Muscle layer of duodenum (tissue), 2 donors: Measurements from ENCODE around the gene FARS2.

ENCODE experiments used
- H3K27ac ChIP-seq: one replicate; pipeline ENCODE4 v1.7.0; 2013; ENCODE audit warnings: mild to moderate bottlenecking, low read length
- H3K27me3 ChIP-seq: one replicate; pipeline ENCODE4 v1.7.0; 2013; ENCODE audit warnings: low read depth, mild to moderate bottlenecking, control low read depth, low read length
- H3K36me3 ChIP-seq, 2 donors: one replicate each; pipeline ENCODE4 v1.7.0; 2013; ENCODE audit warnings: low read length in 2 of 2, control low read depth in 1 of 2, mild to moderate bottlenecking in 1 of 2; ENCODE audit not compliant: insufficient read depth in 2 of 2, control insufficient read depth in 1 of 2
- H3K4me1 ChIP-seq, 2 donors: one replicate each; pipeline ENCODE4 v1.7.0; 2013; ENCODE audit warnings: low read length in 2 of 2, mild to moderate bottlenecking in 2 of 2, control low read depth in 1 of 2, moderate library complexity in 1 of 2; ENCODE audit not compliant: insufficient read depth in 2 of 2, control insufficient read depth in 1 of 2
- H3K4me3 ChIP-seq, 2 donors: one replicate each; pipeline ENCODE4 v1.7.0; 2013; ENCODE audit warnings: low read length in 2 of 2, low read depth in 1 of 2, mild to moderate bottlenecking in 1 of 2
- H3K9me3 ChIP-seq, 2 donors: one replicate each; pipeline ENCODE4 v1.7.0; 2013; ENCODE audit warnings: low read length in 2 of 2, control low read depth in 1 of 2, mild to moderate bottlenecking in 1 of 2; ENCODE audit not compliant: control insufficient read depth in 1 of 2
- donor health status: healthy.

FARS2 gene

DNA sequence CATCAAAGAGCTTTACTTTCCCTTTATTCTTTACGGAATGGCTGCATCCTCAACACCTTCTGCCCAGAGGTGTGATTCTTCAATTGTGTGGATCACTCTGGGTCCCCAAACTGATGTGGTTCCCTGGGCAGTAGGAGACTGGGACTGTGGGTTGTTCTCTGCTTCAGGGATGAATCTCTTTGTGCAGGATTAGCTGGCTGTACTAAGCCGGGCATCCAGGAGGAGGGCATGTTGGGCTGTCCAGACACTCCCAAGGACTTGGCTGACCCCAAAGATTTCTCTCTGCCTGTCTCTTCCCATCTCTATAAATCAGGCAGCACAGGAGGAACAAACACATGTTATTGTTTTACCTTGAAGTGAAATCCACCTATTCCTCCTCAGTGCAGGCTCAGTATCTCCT lies 15.3 kb downstream of the FARS2 start:
- Histone ChIP-seq H3K36me3 (no peaks in the 10 kb centered on the region), H3K4me3 (no peak overlapping the region), H3K27ac (no peak overlapping the region), H3K4me1 (no peaks in the 10 kb centered on the region), H3K9me3 (no peaks in the 10 kb centered on the region), H3K27me3 (no peaks in the 10 kb centered on the region)

GRCh38 chr6:5277589-5277988 lies 16.3 kb downstream of the FARS2 start:
- H3K4me3 ChIP-seq, result no peak overlapping the region
- H3K4me1 ChIP-seq, result no peaks in the 10 kb centered on the region
- no peaks in the 10 kb centered on the region for H3K27me3 ChIP-seq
- H3K36me3 ChIP-seq, result no peaks in the 10 kb centered on the region
- no peaks in the 10 kb centered on the region for H3K9me3 ChIP-seq
- no peak overlapping the region for H3K27ac ChIP-seq

- Histone ChIP-seq H3K4me3 (no peak overlapping the region), H3K27me3 (no peaks in the 10 kb centered on the region), H3K27ac (no peak overlapping the region), H3K36me3 (no peaks in the 10 kb centered on the region), H3K9me3 (no peaks in the 10 kb centered on the region), H3K4me1 (no peaks in the 10 kb centered on the region)
These were observed 16.7 kb downstream of the FARS2 start for GRCh38 chr6:5278047-5278446.

GRCh38 chr6:5278565-5279120 lies 17.3 kb downstream of the FARS2 start:
- no peaks in the 10 kb centered on the region for H3K36me3 ChIP-seq

GRCh38 chr6:5279891-5280338 lies 18.6 kb downstream of the FARS2 start:
- H3K4me3 ChIP-seq, result no peak overlapping the region
- H3K9me3 ChIP-seq, result no peaks in the 10 kb centered on the region
- H3K27me3 ChIP-seq, result no peaks in the 10 kb centered on the region
- no peak overlapping the region for H3K27ac ChIP-seq
- H3K36me3 ChIP-seq, result no peaks in the 10 kb centered on the region
- no peaks in the 10 kb centered on the region for H3K4me1 ChIP-seq

More at GRCh38 chr6:5278565-5279120, 17.3 kb downstream of the FARS2 start:
- Histone ChIP-seq H3K4me1 (no peaks in the 10 kb centered on the region), H3K9me3 (no peaks in the 10 kb centered on the region), H3K27ac (no peak overlapping the region), H3K27me3 (no peaks in the 10 kb centered on the region), H3K4me3 (no peak overlapping the region)

GRCh38 chr6:5280920-5281319 lies 19.6 kb downstream of the FARS2 start:
- H3K9me3 ChIP-seq, result no peaks in the 10 kb centered on the region
- H3K27ac ChIP-seq, result no peak overlapping the region
- H3K36me3 ChIP-seq, result no peaks in the 10 kb centered on the region
- no peaks in the 10 kb centered on the region for H3K4me1 ChIP-seq
- H3K27me3 ChIP-seq, result no peaks in the 10 kb centered on the region
- no peak overlapping the region for H3K4me3 ChIP-seq

- H3K36me3 ChIP-seq, result no peaks in the 10 kb centered on the region
- H3K4me1 ChIP-seq, result peaks cover 0 to 3% of the 10 kb centered on the region in 2 donors
- no peaks in the 10 kb centered on the region for H3K27me3 ChIP-seq
- H3K9me3 ChIP-seq, result no peaks in the 10 kb centered on the region
- H3K27ac ChIP-seq, result no peak overlapping the region
- H3K4me3 ChIP-seq, result no peak overlapping the region
These were observed 20.9 kb downstream of the FARS2 start for GRCh38 chr6:5282191-5282623.

DNA sequence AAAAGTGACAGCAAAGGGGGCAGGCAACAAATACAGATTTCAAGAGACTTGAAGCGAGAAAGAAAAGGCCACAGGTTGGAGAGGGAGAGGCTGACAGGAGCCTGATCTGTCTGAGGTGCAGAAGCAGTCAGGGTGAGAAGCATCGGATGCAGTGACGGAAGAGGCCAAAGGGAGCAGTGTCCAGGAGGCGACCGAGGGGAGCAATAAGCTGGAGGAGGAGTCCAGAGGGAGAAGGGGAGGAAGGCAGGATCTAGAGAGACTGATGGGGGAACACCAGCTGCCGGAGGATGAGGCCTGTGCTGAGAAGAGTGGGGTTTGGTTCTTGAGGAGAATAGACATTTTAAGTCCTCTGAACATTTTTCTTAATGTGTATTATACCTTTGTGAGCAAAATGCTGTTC lies 23.8 kb downstream of the FARS2 start:
- Histone ChIP-seq H3K36me3 (no peaks in the 10 kb centered on the region), H3K9me3 (no peaks in the 10 kb centered on the region), H3K4me1 (peaks cover 0 to 15% of the 10 kb centered on the region in 2 donors), H3K4me3 (no peak overlapping the region), H3K27ac (no peak overlapping the region), H3K27me3 (no peaks in the 10 kb centered on the region)

- no peaks in the 10 kb centered on the region for H3K36me3 ChIP-seq
- H3K4me3 ChIP-seq, result no peak overlapping the region
- H3K9me3 ChIP-seq, result no peaks in the 10 kb centered on the region
- no peak overlapping the region for H3K27ac ChIP-seq
- H3K4me1 ChIP-seq, result peaks cover 0 to 15% of the 10 kb centered on the region in 2 donors
- H3K27me3 ChIP-seq, result no peaks in the 10 kb centered on the region
These were observed 24.2 kb downstream of the FARS2 start for GRCh38 chr6:5285526-5285925.

- Histone ChIP-seq H3K27ac (no peak overlapping the region), H3K36me3 (no peaks in the 10 kb centered on the region), H3K9me3 (no peaks in the 10 kb centered on the region), H3K4me3 (no peak overlapping the region), H3K27me3 (no peaks in the 10 kb centered on the region), H3K4me1 (peaks cover 0 to 15% of the 10 kb centered on the region in 2 donors)
These were observed 25.5 kb downstream of the FARS2 start for GRCh38 chr6:5286780-5287179.

GRCh38 chr6:5287205-5287965 lies 26.1 kb downstream of the FARS2 start:
- no peaks in the 10 kb centered on the region for H3K36me3 ChIP-seq
- H3K27me3 ChIP-seq, result no peaks in the 10 kb centered on the region
- H3K27ac ChIP-seq, result no peak overlapping the region
- no peaks in the 10 kb centered on the region for H3K9me3 ChIP-seq
- H3K4me3 ChIP-seq, result no peak overlapping the region
- H3K4me1 ChIP-seq, result peaks cover 0 to 15% of the 10 kb centered on the region in 2 donors

- Histone ChIP-seq H3K9me3 (no peaks in the 10 kb centered on the region), H3K4me3 (no peak overlapping the region), H3K4me1 (peaks cover 0 to 15% of the 10 kb centered on the region in 2 donors), H3K36me3 (no peaks in the 10 kb centered on the region), H3K27me3 (no peaks in the 10 kb centered on the region), H3K27ac (no peak overlapping the region)
These were observed 26.6 kb downstream of the FARS2 start for GRCh38 chr6:5287966-5288297.
